CD4-positive, alpha-beta T cell treated with Interleukin-2 at 100 ng/mL for 4 hours (primary cell): Measurements from ENCODE around the gene IRF2BP2.

Source experiments
- DNase-seq: peaks from one replicate; pipeline ENCODE4 v3.0.0-alpha.2; 2020; ENCODE audit warnings: low spot score

The IRF2BP2 gene

GRCh38 chr1:234612352-234613127, 2.6 kb upstream of the IRF2BP2 start:
- DNase-seq = peak; percentile 86

- no peak for DNase-seq
These were observed 1.9 kb upstream of the IRF2BP2 start for GRCh38 chr1:234611847-234612351.

- peak; percentile 85 for DNase-seq
These were observed 1.4 kb upstream of the IRF2BP2 start for GRCh38 chr1:234611225-234611846.

DNA sequence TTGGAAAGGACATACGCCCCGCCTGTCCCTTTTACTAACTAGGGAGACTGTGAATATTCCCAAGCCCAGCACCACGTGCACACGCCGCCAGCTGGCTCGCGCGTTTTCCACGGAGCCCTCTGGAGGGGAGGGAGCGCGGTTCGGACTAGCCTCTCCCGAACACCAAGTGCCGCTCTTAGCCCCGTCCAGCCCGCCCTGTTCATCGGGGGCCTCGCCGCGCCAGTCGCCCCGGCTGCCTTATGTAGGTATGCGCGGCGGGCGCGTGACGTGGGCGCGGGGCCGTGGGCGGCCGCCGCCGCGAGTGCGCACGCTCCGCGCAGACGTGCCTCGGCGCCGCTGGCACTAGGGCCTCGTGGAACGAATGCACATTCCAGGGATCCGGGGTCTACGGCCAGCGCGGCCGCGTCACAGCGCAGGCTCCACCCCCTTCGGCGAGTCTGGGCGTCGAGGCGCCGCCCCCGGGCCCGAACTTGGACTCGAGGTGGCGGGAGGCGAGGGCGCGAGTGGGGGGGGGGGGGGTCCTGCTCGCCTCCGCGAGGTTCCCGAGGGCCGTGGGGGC, 767 bp upstream of the IRF2BP2 start:
- peak; percentile 93 for DNase-seq

DNA sequence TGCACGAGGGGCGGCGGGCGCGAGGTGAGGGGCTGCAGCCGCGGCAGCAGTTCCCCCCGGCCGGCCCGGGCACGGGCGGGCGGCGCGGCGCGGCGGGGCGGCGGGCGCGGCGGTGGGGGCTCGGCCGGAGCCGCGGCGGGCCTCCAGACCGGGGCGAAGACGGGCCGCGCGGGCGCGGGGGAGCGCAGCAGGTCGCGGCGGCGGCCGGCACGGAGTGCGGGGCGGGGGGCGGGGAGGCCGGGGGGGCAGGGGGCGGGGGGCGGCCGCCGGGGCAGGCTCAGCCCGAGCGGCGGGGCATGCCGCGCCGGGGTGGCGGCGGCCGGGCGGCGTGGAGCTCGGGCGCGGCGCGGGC, 311 bp downstream of the IRF2BP2 start:
- no peak for DNase-seq

DNA sequence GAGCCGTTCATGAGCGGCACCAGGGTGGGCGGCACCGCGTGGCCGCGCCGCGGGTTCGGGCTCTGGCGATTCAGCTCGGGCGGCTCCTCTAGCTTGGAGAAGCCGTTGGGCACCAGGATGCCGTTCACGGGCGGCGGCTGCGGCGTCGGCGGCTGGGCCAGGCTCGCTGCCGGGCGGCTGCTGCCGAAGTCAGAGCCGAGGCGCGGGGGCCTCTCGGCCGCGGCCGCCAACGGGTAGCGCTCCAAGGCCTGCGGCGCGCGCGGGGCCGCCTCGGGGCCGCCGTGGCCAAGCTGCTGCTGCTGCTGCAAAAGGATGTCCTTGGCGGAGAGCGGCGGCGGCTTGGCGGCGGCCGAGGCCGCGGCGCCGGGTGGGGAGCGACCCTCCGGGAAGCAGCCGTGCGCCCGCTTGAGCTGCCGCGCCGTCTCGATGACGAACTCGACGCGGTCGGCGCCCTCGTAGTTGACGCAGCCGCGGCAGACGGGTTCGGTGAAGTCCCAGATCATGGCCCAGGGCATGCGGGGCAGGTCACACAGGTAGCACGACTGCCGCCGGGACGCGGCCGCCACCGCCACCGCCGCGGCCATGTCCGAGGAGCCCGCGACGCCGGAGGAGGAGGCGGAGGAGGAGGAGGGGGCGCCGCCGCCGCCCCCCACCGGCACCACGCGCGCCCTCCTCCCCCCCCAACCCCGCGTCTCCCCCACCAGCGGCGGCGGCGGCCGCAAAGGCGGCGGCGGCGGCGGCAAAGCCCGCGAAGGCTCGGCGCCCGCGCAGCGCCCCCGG, 877 bp downstream of the IRF2BP2 start:
- peak; percentile 65 for DNase-seq

GRCh38 chr1:234608025-234608910, 1.7 kb downstream of the IRF2BP2 start:
- DNase-seq = peak; percentile 90

DNA sequence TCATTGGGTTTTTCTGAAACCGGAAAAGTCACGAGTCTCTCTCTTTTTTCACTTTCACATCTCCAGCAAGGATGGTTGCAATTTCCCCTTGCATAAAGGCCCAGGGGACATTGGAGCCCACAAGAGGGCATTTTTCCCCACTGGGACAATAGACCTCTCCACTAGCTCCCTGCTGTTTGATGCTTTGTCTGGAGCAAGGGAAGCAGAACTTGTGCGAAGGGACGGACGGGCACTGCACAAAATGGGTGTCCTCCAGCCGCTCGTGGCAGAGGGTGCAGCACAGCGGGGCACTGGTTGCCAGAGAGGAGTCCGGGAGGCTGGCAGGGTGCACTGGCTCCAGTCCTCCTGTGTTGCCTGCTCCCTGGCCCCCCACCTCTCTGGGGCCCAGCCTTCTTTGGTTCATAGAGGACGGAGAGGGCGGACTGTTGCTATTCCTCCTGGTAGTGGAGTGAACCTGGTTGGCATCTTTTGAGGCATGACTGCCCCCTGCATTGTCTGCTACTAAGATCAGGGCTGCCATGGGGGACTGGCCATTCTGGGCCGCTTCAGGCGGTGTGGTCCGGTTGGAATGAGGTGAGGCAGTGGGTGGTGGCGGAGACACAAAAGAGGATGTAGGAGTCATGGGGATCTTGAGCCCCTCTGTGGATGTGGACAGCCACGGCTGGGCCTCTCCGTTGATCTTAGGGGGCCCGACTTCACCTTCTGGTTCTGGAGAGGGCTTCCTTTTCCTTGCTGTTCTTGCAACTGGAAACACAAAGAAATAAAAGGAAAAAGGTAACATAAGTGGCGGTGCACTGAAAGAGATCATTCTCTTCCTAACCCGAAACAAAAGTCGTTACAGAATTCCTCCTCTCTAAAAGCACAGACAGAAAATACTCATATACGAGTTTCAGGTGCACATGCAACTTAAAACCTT, 2.6 kb downstream of the IRF2BP2 start:
- no peak for DNase-seq

GRCh38 chr1:234606784-234607108, 3.2 kb downstream of the IRF2BP2 start:
- no peak for DNase-seq

DNA sequence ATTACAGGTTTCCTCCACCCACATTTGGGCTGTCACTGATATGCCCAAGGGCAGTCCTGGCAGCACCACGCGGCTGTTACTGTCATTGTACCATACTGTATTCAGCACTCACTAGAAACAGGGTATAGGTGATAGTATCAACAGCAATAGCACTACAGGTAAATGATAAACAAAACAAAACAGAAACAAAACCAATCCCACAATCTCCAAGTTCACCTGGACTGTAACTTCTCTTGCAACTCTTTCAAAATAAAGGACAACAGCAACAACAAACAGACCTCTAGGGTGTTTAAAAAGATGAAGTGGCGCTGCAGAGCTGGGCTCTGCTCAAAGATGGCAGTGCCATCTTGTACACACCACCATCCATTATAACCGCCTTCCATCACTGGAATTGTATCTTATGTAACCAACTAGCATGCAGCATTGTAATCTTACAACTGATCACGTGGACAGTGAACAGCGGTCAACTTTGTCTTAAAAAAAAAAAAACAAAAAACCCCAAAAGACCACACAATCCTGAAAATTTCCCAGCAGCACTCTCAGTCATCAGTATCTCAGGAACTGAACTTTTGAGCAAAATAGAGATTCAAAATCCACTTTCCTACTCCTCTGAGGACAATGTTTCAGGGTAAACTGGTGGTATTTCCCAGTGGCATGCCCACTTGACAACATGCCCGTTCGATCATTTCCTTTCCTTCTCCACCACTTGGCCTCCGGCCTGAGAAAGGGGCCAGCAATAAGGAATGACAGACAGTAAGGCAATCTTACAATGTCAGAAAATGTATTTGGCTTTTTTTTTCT, 3.8 kb downstream of the IRF2BP2 start:
- peak; percentile 54 for DNase-seq

DNA sequence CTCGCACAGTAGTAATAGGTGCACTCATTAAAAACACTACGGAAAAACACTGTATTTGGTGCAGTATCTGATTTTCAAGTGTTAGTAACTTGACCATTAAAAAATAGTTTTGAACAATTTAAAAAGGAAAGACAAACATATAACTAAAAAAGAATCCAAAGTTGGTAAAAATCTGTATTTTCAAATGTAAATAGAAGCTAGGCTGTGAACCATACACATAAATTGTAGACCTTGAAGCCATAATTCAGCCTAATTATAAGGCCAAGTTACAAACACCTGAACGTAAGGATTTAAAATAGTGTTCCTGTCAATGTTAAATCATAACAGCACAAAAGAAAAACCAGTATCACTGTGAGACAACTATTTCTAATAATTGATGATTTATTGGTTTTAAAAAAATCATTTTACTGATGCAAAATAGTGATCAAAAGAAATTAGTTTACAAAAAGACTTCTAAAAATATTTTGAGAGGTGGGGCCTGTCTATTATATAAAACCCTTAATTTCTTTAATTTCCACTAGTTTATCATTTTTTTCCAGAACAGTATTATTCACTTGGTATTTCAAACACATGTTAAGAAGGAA, 4.5 kb downstream of the IRF2BP2 start:
- no peak for DNase-seq

DNA sequence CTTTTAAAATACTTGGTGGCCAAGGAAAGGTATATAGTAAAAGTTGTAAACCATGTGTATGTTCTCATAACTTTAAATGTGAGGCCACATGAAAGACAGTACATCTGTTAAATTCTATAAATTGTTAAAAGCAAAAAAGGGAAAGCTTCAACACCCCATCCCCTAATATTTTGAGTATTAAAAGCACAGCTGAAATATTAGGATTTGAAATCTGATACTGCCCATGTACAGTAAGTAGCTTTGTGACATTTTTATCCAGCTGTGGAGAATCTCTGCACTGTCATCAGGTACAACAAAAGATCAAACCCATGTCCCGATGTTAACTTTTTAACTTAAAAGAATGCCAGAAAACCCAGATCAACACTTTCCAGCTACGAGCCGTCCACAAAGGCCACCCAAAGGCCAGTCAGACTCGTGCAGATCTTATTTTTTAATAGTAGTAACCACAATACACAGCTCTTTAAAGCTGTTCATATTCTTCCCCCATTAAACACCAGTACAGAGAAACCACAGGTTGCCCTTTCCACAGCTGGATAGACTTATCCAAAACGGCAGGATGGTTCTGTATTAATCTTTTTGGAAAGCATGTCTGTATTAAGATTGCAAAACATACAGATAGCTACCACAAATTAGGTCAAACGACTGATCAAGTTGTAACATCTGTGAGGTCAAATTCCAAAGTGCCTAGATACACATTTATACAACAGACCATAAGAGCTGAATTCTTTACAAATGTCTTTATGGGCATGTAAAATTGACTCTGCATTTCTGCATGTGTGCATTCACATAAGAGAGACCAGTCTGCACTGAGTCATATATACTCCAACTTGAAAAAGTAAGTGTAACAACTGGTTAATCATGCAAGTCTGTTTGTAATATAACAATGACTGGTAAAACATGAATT, 5.2 kb downstream of the IRF2BP2 start:
- no peak for DNase-seq

DNA sequence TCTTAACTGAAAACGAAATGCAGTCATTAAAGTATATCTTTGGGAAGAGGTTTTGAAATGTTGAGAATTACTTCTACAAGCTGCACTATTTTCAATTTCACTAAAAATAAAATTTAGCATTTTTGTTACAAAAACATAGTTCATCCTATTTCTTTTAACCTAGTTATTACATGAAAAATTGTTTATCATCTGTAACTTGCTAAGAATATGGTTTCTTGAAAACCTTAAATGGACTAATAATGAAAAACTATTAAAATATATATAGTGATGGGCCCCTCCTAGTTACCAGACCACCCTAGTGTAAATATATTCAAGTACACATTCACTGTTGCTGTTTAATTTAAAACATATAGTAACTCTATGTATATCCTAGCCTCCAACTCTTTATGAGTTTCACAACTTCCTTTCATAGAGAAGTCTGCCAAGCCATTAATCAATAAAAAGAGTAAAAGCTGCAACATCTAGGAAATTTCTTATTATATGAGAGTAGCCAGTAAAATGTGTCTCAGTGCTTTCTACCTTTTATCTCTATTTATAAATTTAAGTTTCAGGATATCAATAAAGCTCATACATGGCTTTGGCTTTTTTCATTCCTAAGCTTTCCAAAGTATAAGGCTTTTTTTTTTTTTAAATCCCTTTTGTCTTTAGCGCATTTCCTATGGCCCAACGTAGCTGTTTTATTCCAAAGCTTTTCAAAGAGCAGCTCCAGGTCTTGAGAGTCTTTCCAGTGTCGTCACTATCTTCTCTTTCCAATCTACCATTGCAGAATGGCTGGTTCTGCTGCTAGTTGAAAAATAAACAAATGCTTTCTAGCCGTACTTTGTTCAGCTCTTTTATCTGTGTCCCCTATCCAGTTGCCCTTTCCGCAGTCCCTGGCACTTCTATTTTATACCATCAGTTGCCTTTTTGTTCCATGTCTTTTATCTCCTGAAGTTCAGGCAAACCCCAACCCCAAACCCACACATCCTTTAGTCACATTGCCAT, 6.5 kb downstream of the IRF2BP2 start:
- no peak for DNase-seq

- peak; percentile 55 for DNase-seq
These were observed 7.4 kb downstream of the IRF2BP2 start for GRCh38 chr1:234602334-234603220.

DNA sequence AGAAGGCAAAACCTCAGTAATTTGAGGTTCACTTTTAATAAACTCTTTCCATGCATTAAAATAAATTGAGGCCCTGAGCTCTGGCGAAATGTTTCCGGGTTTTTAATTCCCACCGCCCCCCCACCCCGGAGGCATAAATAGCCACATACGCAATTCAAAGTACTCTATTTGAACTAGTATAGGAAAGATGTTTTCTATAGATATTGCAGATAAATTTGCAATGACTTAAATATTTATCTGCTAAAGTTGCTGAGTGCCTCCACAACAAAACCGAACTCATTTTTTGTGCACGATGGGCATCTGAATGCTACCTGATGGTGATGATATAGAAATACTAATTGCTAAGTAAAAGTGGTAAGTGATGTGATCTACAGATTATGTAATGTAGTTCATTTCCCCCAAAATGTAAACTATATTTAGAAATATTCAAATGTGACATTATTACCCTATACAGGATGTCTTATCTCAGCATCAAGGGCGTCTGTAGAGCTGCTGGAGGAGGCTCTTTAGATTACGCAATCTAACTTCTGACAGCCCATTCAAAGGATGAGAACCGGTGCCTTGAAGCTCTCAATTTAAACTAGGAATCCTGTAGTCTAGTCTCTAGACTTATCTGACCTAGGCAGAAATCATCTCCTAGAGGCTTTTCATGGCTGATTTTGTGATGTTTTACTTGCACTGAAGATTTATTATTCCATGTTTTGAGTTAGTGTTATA, 8.5 kb downstream of the IRF2BP2 start:
- DNase-seq = peak; percentile 65
